Loucy (cell line): ENCODE results near the gene C5orf15.

Experiments
- CTCF ChIP-seq: fragments of 200-600 bp; sonication (generic); conservative IDR thresholded peaks from 2 replicates; pipeline ENCODE4 v1.5.1; 2014; ENCODE audit warnings: mild to moderate bottlenecking, antibody characterized with exemption, low read length
- EZH2phosphoT487 ChIP-seq: fragments of 200-600 bp; IDR thresholded peaks from 2 replicates; pipeline ENCODE4 v1.6.1; 2018; ENCODE audit warnings: antibody characterized with exemption, mild to moderate bottlenecking, moderate library complexity, borderline replicate concordance

- TF ChIP-seq CTCF: no peak
- no peak for TF ChIP-seq EZH2phosphoT487
These were observed 35.6 kb upstream of the C5orf15 start for GRCh38 chr5:134003817-134004625.
